Measurements from ENCODE around the gene MED15.

Gene MED15

GRCh38 chr22:20625270-20625669 lies 117.9 kb downstream of the MED15 start:
- no peak for DNase-seq (ENCODE audit: low spot score)

GRCh38 chr22:20626811-20627210 lies 119.4 kb downstream of the MED15 start:
- no peak for DNase-seq (ENCODE audit: low spot score)

- DNase-seq (ENCODE audit: low spot score), result no peak
These were observed 120.0 kb downstream of the MED15 start for GRCh38 chr22:20627432-20627831.

- no peak for DNase-seq (ENCODE audit: low spot score)
These were observed 120.9 kb downstream of the MED15 start for GRCh38 chr22:20628081-20628939.

DNA sequence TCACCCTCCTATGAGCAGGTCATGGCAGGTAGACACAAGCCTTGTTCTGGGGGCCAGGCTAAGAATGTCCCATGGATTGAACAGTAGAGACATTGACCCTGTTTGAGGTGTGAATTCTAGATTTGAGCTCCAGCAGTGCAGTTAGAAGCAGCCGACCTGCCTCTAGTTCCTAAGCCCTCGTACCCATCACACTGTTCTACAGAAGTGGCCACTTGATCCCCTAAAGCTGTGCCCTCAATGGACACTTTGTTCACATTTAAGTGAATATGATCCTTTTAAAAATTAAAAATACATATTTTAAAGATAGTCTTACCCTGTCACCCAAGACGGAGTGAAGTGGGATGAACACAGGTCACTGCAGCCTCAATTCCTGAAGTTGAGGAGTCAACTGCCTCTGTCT lies 122.0 kb downstream of the MED15 start:
- no peak for DNase-seq (ENCODE audit: low spot score)

DNA sequence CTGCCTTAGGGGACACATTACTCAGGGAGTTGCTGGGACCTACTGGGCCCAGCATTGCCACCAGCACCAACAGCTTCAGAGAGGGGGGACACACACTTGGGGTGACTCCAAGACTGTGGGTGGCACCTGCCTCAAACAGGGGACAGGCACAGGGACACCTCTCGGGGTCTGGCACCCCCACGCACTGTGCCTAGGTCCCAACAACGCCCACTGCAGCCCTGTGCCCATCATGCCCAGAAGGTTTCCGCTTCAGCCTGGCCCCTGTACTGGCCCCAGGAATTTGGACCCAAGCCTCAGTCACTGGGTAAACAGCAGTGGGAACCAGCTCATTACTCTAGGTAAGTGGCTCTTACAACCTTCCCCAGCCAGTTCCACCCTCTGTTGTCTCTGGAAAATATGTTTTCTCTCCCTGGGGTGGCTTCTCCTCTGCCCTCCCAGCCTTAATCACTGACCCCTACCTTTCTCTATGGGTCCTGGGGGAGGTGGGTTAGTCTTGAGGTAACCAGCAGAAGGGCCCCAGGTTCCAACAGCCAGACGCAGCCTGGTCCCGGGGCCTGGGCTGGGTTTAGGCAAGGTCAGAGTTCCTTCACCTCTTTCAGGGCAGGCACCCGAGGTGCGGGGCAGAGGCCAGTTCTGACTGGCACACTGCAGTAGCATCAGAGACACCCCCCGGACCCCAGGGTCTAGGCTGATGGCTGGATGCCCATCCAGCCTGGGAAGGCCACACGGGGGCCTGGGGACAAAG lies 123.6 kb downstream of the MED15 start:
- DNase-seq (ENCODE audit: low spot score), result no peak

DNA sequence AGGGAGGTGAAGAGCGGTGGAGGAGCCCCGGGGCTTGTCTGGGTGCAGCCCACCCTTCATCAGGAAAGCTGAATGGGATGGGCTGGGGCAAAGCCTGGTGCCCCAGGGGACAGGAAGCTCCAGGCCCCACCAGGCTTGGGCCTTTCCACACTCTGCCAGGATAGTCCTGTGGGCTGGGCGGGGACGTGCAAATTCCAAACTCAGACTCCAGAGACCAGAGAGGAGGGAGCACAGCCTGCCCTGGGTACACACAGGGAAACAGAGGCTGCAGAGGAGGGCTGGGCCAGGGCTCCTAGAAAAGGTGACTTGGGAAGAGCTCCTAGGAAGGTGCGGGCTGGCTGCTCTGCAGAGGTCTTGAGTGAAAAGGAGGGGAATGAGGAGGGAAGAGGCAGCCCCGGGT lies 124.7 kb downstream of the MED15 start:
- DNase-seq (ENCODE audit: low spot score), result no peak

- DNase-seq (ENCODE audit: low spot score), result no peak
These were observed 125.1 kb downstream of the MED15 start for GRCh38 chr22:20632518-20632917.

DNA sequence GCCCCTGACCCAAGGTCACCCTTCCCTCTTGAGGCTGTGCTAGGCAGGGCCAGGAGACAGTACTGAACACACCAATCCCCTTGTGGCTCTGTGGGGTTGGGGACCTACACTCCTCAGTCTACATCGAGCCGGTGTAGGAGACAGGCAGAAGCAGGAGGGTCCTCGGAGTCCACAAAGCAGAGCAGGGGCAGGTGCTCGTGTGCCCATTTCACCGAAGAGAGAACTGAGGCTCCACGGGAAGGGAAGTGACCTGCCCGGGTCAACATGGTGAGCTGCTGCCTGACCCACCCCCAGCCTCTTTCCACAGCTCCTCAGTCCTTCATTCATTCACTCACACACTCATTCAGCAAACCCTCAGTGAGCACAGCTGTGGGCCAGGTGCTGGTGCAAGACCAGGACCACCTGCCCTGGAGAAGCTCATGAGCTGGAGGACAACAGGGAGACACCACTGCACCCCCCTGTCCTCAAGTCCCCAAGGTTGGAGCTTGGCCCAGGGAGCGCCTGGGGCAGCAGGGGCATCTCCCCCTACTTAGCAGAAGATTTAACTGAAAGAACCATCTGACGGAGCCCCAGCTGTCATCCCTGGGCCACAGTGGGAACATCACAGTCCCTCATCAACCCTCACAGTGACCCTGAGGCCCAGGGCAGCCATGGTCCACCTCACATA lies 127.3 kb downstream of the MED15 start:
- DNase-seq (ENCODE audit: low spot score), result no peak

DNA sequence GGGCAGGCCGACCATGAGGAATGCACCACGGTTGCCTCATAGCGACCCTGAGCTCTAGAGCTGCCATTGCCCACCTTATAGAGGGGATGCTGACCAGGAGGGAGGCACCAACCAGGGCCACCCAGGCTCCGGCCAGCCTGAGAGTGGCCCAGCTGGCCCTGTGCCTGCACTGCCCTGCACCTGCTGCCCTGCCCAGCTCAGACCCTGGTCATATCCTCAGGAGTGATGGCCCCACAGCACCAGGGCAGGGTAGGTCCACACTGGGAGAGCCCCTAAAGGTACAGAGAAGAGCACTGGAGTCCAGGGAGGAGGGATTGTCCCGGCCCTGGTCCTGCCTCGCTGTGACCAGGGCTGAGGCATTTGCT lies 127.8 kb downstream of the MED15 start:
- no peak for DNase-seq (ENCODE audit: low spot score)

DNA sequence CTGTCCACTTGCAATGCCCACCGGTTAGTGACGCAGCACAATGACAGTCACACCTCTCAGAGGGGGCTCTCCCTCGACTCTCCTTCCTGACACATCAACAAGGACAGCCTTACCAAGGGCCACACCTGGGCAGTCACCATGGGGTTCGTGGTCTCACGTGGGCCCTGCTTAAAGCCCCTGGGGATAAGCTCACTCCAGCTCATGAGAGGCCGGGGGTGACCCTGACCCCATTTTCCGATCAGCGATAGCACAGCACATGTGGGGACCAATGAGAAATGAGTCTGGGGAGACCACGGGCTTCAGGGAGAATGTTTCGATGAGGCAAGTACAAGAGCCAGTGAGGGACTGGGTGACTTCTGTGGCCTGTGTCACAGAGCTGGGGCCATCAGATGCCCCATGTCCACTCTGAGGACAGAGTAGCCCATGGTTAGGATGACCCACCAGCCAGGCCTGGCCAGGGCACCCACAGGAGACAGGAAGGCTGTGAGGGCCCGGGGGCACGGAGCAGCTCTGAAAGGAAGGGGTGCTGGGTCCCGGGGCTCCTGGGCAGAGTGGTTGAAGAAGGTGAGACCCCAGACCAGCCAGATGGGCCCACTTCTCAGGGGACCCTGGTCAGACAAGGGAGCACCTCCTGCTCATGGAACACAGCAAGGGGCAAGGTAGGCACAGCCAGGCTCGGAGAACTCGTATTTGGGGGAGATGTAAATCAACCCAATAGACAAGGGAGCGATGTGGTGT lies 128.8 kb downstream of the MED15 start:
- no peak for DNase-seq (ENCODE audit: low spot score)

- DNase-seq (ENCODE audit: low spot score), result no peak
These were observed 129.5 kb downstream of the MED15 start for GRCh38 chr22:20636945-20637344.

Measured in D341Med (cell line).